ENCODE results near the gene ACCS.

The ACCS gene

GRCh38 chr11:44033411-44033850, 32.6 kb upstream of the ACCS start:
- Histone ChIP-seq H3K4me3 (no peak overlapping the region), H3K9me3 (no peaks in the 10 kb centered on the region), H3K4me1 (peaks cover 0 to 85% (median 54%) of the 10 kb centered on the region in 4 donors), H3K27ac (peak overlapping the region; percentile 88 to 91), H3K36me3 (no peaks in the 10 kb centered on the region), H3K27me3 (no peaks in the 10 kb centered on the region)
- intact Hi-C loops (cut with DNase I; ENCODE audit: low total_unique reads): no loop called here
- no peak for TF ChIP-seq CTCF (IDR thresholded peaks at IDR 0.05)
- no peak for DNase-seq

- no peak for TF ChIP-seq CTCF (IDR thresholded peaks at IDR 0.05)
- Histone ChIP-seq H3K27ac (peak overlapping the region; percentile 88 to 91), H3K4me3 (no peak overlapping the region), H3K9me3 (no peaks in the 10 kb centered on the region), H3K36me3 (no peaks in the 10 kb centered on the region), H3K27me3 (no peaks in the 10 kb centered on the region), H3K4me1 (peaks cover 0 to 80% (median 52%) of the 10 kb centered on the region in 4 donors)
- DNase-seq: no peak
- intact Hi-C loops (cut with DNase I; ENCODE audit: low total_unique reads): no loop called here
These were observed 32.2 kb upstream of the ACCS start for GRCh38 chr11:44033856-44034255.

GRCh38 chr11:44034639-44035038, 31.4 kb upstream of the ACCS start:
- H3K27ac ChIP-seq: peak overlapping the region; percentile 88 to 91
- H3K36me3 ChIP-seq: no peaks in the 10 kb centered on the region
- TF ChIP-seq CTCF (IDR thresholded peaks at IDR 0.05): no peak
- no peak overlapping the region for H3K4me3 ChIP-seq
- H3K9me3 ChIP-seq: no peaks in the 10 kb centered on the region
- no peaks in the 10 kb centered on the region for H3K27me3 ChIP-seq
- no peak for DNase-seq
- intact Hi-C loops (cut with DNase I; ENCODE audit: low total_unique reads): loop anchor here (5.0 kb wide), 1 partner anchor 207 kb away; no protein-coding TSS in a partner anchor
- peaks cover 0 to 72% (median 45%) of the 10 kb centered on the region in 4 donors for H3K4me1 ChIP-seq

- H3K27me3 ChIP-seq: no peaks in the 10 kb centered on the region
- H3K36me3 ChIP-seq: no peaks in the 10 kb centered on the region
- no peak overlapping the region for H3K4me3 ChIP-seq
- H3K9me3 ChIP-seq: peaks cover 0 to 4% (median 0%) of the 10 kb centered on the region in 3 donors
- intact Hi-C loops (cut with DNase I; ENCODE audit: low total_unique reads): loop anchor here (2.0 to 5.0 kb wide), 2 partner anchors 90 to 210 kb away; no protein-coding TSS in a partner anchor
- H3K27ac ChIP-seq: peak overlapping the region; percentile 88 to 91
- peaks cover 0 to 49% (median 27%) of the 10 kb centered on the region in 4 donors for H3K4me1 ChIP-seq
- peak; percentile 90 to 95 for TF ChIP-seq CTCF (IDR thresholded peaks at IDR 0.05)
- peak; percentile 93 to 95 for DNase-seq
These were observed 29.0 kb upstream of the ACCS start for GRCh38 chr11:44036811-44037657.

GRCh38 chr11:44037658-44037998, 28.4 kb upstream of the ACCS start:
- Histone ChIP-seq H3K4me1 (peaks cover 0 to 43% (median 21%) of the 10 kb centered on the region in 4 donors), H3K9me3 (peaks cover 0 to 4% (median 0%) of the 10 kb centered on the region in 3 donors), H3K27me3 (no peaks in the 10 kb centered on the region), H3K36me3 (no peaks in the 10 kb centered on the region), H3K27ac (peak overlapping the region; percentile 88 to 91), H3K4me3 (no peak overlapping the region)
- no peak for DNase-seq
- TF ChIP-seq CTCF (IDR thresholded peaks at IDR 0.05): no peak
- intact Hi-C loops (cut with DNase I; ENCODE audit: low total_unique reads): loop anchor here (2.0 to 5.0 kb wide), 2 partner anchors 91 to 210 kb away; no protein-coding TSS in a partner anchor
